WERI-Rb-1 (cell line): Measurements from ENCODE around the gene SLC9A1.
A peak's percentile ranks its signal among the peaks of the same experiment; 100 is the strongest.

Experiments used
- DNase-seq: peaks from one replicate; pipeline ENCODE4 v3.0.0-alpha.2; 2020
- H3K27ac ChIP-seq: fragments of 250-450 bp; sonication (Bioruptor Pico); 2 replicates; pipeline ENCODE4 v1.5.1; 2020; ENCODE audit warnings: mild to moderate bottlenecking, moderate library complexity
- H3K27me3 ChIP-seq: fragments of 250-450 bp; sonication (Bioruptor Pico); 2 replicates; pipeline ENCODE4 v1.5.1; 2021; ENCODE audit warnings: mild to moderate bottlenecking, low read depth, moderate library complexity; ENCODE audit not compliant: insufficient read depth, severe bottlenecking
- H3K36me3 ChIP-seq: fragments of 250-450 bp; sonication (Bioruptor Pico); 2 replicates; pipeline ENCODE4 v1.5.1; 2020; ENCODE audit warnings: mild to moderate bottlenecking, moderate library complexity
- H3K4me3 ChIP-seq: 2 replicates; pipeline ENCODE4 v1.5.1; 2011; ENCODE audit warnings: low read depth, mild to moderate bottlenecking, control low read depth, low read length
- H3K9me3 ChIP-seq: fragments of 250-450 bp; sonication (Bioruptor Pico); 2 replicates; pipeline ENCODE4 v1.5.1; 2021; ENCODE audit warnings: mild to moderate bottlenecking, moderate library complexity; ENCODE audit not compliant: severe bottlenecking
- CTCF ChIP-seq: IDR thresholded peaks from 2 replicates; pipeline ENCODE4 v1.5.1; 2011; ENCODE audit warnings: low read depth, mild to moderate bottlenecking, control low read depth, inconsistent platforms, low read length

The SLC9A1 gene

GRCh38 chr1:27076803-27077202 is 78.1 kb downstream of the SLC9A1 start:
- Histone ChIP-seq H3K27ac (no peak overlapping the region), H3K4me3 (no peak overlapping the region), H3K27me3 (no peaks in the 10 kb centered on the region), H3K9me3 (peaks cover 3% of the 10 kb centered on the region), H3K36me3 (no peaks in the 10 kb centered on the region)
- DNase-seq = no peak
- TF ChIP-seq CTCF = no peak

- no peak overlapping the region for H3K27ac ChIP-seq
- DNase-seq = no peak
Observed at GRCh38 chr1:27074175-27074780, 80.6 kb downstream of the SLC9A1 start.

GRCh38 chr1:27071049-27071416 is 83.9 kb downstream of the SLC9A1 start:
- TF ChIP-seq CTCF = 0 out of 2 replicates have a peak, but pooled peaks have one; percentile 8
- Histone ChIP-seq H3K4me3 (no peak overlapping the region), H3K27me3 (no peaks in the 10 kb centered on the region), H3K27ac (peak overlapping the region; percentile 52), H3K9me3 (no peaks in the 10 kb centered on the region), H3K36me3 (no peaks in the 10 kb centered on the region)
- peak; percentile 95 for DNase-seq

More at GRCh38 chr1:27074175-27074780, 80.6 kb downstream of the SLC9A1 start:
- Histone ChIP-seq H3K4me3 (no peak overlapping the region), H3K36me3 (no peaks in the 10 kb centered on the region), H3K9me3 (peaks cover under 1% of the 10 kb centered on the region), H3K27me3 (no peaks in the 10 kb centered on the region)
- TF ChIP-seq CTCF = no peak

GRCh38 chr1:27070390-27071048 is 84.4 kb downstream of the SLC9A1 start:
- peak; percentile 40; the same call in 1 of the 2 replicates for TF ChIP-seq CTCF
- no peaks in the 10 kb centered on the region for H3K36me3 ChIP-seq
- H3K27ac ChIP-seq = peak overlapping the region; percentile 52
- no peaks in the 10 kb centered on the region for H3K27me3 ChIP-seq
- H3K9me3 ChIP-seq = no peaks in the 10 kb centered on the region
- DNase-seq = peak; percentile 47
- H3K4me3 ChIP-seq = no peak overlapping the region

- no peak for DNase-seq
- H3K9me3 ChIP-seq = no peaks in the 10 kb centered on the region
- H3K27me3 ChIP-seq = no peaks in the 10 kb centered on the region
- H3K36me3 ChIP-seq = no peaks in the 10 kb centered on the region
- no peak overlapping the region for H3K4me3 ChIP-seq
- no peak for TF ChIP-seq CTCF
- no peak overlapping the region for H3K27ac ChIP-seq
Observed at GRCh38 chr1:27068922-27069321, 86.0 kb downstream of the SLC9A1 start.
